ENCODE measurements around the gene FGFBP2.

FGFBP2 gene

DNA sequence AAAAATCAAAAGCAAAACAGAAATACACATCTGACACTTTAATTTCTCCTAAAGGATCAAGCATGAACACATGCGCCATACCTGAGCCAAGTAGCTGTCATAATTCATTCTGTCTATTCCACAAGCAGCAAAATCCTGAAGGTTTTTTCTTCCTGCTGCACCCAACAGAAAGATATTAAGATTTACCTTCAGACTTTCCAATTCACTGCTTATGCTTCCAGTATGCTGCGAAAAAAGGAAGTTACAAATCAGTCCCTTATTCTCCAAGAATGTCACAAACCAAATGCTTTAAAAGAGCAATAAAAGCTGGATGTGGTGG is 29.2 kb upstream of the FGFBP2 start:
- CTCF ChIA-PET: interaction anchor here (1.0 kb wide), 1 partner anchor 9 kb away, joined by 3 read pairs; no protein-coding TSS in a partner anchor
- TF ChIP-seq, protein P1, sequence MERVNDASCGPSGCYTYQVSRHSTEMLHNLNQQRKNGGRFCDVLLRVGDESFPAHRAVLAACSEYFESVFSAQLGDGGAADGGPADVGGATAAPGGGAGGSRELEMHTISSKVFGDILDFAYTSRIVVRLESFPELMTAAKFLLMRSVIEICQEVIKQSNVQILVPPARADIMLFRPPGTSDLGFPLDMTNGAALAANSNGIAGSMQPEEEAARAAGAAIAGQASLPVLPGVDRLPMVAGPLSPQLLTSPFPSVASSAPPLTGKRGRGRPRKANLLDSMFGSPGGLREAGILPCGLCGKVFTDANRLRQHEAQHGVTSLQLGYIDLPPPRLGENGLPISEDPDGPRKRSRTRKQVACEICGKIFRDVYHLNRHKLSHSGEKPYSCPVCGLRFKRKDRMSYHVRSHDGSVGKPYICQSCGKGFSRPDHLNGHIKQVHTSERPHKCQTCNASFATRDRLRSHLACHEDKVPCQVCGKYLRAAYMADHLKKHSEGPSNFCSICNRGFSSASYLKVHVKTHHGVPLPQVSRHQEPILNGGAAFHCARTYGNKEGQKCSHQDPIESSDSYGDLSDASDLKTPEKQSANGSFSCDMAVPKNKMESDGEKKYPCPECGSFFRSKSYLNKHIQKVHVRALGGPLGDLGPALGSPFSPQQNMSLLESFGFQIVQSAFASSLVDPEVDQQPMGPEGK (tag by site-specific recombination; IDR thresholded peaks at IDR 0.05): no peak
- TF ChIP-seq, protein P2, sequence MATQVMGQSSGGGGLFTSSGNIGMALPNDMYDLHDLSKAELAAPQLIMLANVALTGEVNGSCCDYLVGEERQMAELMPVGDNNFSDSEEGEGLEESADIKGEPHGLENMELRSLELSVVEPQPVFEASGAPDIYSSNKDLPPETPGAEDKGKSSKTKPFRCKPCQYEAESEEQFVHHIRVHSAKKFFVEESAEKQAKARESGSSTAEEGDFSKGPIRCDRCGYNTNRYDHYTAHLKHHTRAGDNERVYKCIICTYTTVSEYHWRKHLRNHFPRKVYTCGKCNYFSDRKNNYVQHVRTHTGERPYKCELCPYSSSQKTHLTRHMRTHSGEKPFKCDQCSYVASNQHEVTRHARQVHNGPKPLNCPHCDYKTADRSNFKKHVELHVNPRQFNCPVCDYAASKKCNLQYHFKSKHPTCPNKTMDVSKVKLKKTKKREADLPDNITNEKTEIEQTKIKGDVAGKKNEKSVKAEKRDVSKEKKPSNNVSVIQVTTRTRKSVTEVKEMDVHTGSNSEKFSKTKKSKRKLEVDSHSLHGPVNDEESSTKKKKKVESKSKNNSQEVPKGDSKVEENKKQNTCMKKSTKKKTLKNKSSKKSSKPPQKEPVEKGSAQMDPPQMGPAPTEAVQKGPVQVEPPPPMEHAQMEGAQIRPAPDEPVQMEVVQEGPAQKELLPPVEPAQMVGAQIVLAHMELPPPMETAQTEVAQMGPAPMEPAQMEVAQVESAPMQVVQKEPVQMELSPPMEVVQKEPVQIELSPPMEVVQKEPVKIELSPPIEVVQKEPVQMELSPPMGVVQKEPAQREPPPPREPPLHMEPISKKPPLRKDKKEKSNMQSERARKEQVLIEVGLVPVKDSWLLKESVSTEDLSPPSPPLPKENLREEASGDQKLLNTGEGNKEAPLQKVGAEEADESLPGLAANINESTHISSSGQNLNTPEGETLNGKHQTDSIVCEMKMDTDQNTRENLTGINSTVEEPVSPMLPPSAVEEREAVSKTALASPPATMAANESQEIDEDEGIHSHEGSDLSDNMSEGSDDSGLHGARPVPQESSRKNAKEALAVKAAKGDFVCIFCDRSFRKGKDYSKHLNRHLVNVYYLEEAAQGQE (tag by site-specific recombination; IDR thresholded peaks at IDR 0.05): no peak
- TF ChIP-seq, protein P3, sequence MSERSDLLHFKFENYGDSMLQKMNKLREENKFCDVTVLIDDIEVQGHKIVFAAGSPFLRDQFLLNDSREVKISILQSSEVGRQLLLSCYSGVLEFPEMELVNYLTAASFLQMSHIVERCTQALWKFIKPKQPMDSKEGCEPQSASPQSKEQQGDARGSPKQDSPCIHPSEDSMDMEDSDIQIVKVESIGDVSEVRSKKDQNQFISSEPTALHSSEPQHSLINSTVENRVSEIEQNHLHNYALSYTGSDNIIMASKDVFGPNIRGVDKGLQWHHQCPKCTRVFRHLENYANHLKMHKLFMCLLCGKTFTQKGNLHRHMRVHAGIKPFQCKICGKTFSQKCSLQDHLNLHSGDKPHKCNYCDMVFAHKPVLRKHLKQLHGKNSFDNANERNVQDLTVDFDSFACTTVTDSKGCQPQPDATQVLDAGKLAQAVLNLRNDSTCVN (tag by site-specific recombination; optimal IDR thresholded peaks at IDR 0.05): no peak
- TF ChIP-seq ZNF514 (tag by site-specific recombination; IDR thresholded peaks at IDR 0.05) (no peak), ZNF211 (tag by site-specific recombination; IDR thresholded peaks at IDR 0.05; ENCODE audit: low read depth) (no peak), ZBTB1 (tag by site-specific recombination; IDR thresholded peaks at IDR 0.05) (no peak)
- Histone ChIP-seq H3K4me1 (ENCODE audit: control insufficient read depth, insufficient read depth, low read length) (no peaks in the 10 kb centered on the region), H3K36me3 (ENCODE audit: control insufficient read depth in 2 of 2, insufficient read depth in 1 of 2, low read length in 2 of 2) (no peaks in the 10 kb centered on the region), H3K4me3 (ENCODE audit: low read depth, low read length) (no peak overlapping the region), H3K27ac (ENCODE audit: extremely low read depth, low read depth, low read length) (no peak overlapping the region), H3K9me3 (ENCODE audit: control insufficient read depth, insufficient read depth, low read depth, low read length) (no peaks in the 10 kb centered on the region)
- POLR2A ChIA-PET: interaction anchor here (0.8 kb wide), 1 partner anchor 221 kb away, joined by 3 read pairs; no protein-coding TSS in a partner anchor

DNA sequence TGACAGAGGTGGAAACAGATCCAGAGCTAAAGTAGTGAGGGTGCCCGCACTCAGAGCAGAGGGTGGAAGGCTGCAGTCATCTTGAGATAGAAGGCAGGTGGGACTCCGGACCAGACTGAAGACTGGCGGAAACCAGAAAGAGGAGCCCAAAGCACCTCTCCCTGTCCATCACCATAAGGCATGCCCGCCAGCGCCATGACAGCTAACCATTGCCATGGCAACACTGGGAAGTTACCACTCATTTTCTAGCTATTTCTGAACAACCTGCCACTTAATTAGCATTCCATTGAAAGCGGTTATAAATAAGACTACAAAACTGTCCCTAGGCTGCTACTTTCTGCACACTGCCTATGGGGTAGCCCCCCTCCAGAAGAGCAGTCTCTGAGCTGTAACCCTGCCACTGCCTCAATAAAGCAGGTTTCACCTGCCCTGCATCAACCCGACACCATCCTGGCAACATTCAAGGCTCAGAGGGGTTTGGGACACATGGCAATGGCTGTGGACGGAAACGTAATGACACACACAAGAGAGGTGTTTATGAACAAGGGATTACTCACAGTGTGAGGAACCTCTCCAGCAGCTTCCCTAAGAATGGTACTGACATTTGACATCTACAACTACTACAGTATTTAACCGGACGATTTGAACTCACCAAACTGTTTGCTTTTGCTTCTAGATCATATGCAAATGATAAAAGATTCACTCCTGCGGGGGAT is 27.8 kb upstream of the FGFBP2 start:
- TF ChIP-seq ZNF302 (tag by site-specific recombination; IDR thresholded peaks at IDR 0.05; ENCODE audit: low read depth) (no peak), ZNF48 (tag by site-specific recombination; IDR thresholded peaks at IDR 0.05) (no peak), ZNF391 (tag by site-specific recombination; IDR thresholded peaks at IDR 0.05; ENCODE audit: borderline replicate concordance, low read depth) (no peak), ZNF114 (tag by site-specific recombination; IDR thresholded peaks at IDR 0.05) (no peak), ZNF404 (tag by site-specific recombination; IDR thresholded peaks at IDR 0.05) (no peak), ZNF324 (tag by site-specific recombination; IDR thresholded peaks at IDR 0.05) (no peak), ZNF677 (tag by site-specific recombination; IDR thresholded peaks at IDR 0.05) (no peak)
- TF ChIP-seq, protein P4, sequence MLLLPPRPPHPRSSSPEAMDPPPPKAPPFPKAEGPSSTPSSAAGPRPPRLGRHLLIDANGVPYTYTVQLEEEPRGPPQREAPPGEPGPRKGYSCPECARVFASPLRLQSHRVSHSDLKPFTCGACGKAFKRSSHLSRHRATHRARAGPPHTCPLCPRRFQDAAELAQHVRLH (tag by site-specific recombination; IDR thresholded peaks at IDR 0.05): no peak
- Histone ChIP-seq H3K36me3 (ENCODE audit: control insufficient read depth in 2 of 2, insufficient read depth in 1 of 2, low read length in 2 of 2) (no peaks in the 10 kb centered on the region), H3K4me3 (ENCODE audit: low read depth, low read length) (no peak overlapping the region), H3K4me1 (ENCODE audit: control insufficient read depth, insufficient read depth, low read length) (no peaks in the 10 kb centered on the region), H3K27ac (ENCODE audit: extremely low read depth, low read depth, low read length) (no peak overlapping the region), H3K9me3 (ENCODE audit: control insufficient read depth, insufficient read depth, low read depth, low read length) (no peaks in the 10 kb centered on the region)
- ChIA-PET POLR2A (no interaction called here), CTCF (interaction anchor here (0.6 to 1.1 kb wide), 3 partner anchors 9 to 593 kb away, joined by 3 read pairs; no protein-coding TSS in a partner anchor)

DNA sequence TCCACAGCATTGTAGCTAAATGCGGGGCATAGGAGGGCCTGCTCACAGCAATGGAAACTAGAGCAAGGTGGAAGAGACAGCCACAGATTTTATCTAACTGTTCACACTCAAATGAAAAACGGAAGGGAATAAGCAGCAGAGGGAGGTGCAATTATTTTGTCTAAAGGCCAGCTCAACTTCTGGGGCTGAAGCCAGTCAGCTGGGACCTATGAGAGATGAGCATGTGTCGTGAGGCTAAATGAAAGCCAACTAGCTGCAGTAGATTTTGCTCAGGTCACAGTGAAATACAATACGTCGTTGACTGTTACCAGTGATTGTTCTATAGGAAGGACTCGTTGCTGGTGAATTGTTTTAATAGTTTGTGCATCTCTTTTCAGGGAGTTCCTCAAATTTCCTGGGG is 26.4 kb upstream of the FGFBP2 start:
- H3K9me3 ChIP-seq (ENCODE audit: control insufficient read depth, insufficient read depth, low read depth, low read length): no peaks in the 10 kb centered on the region
- no peaks in the 10 kb centered on the region for H3K36me3 ChIP-seq (ENCODE audit: control insufficient read depth in 2 of 2, insufficient read depth in 1 of 2, low read length in 2 of 2)
- CTCF ChIA-PET: interaction anchor here (1.8 kb wide), 1 partner anchor 12 kb away, joined by 7 read pairs; no protein-coding TSS in a partner anchor
- POLR2A ChIA-PET: no interaction called here
- H3K4me3 ChIP-seq (ENCODE audit: low read depth, low read length): no peak overlapping the region
- H3K4me1 ChIP-seq (ENCODE audit: control insufficient read depth, insufficient read depth, low read length): no peaks in the 10 kb centered on the region
- no peak overlapping the region for H3K27ac ChIP-seq (ENCODE audit: extremely low read depth, low read depth, low read length)
- TF ChIP-seq ZNF138 (tag by site-specific recombination; IDR thresholded peaks at IDR 0.05; ENCODE audit: borderline replicate concordance): no peak
